Epithelial cell of proximal tubule (primary cell): ENCODE data around the gene TAF1C. TPM values are rescaled to one million over a fixed set of nuclear protein-coding genes. Genes with fewer than 3 reads are reported as not detected.

Source experiments
- DNase-seq: peaks from one replicate; pipeline ENCODE4 v3.0.0-alpha.2; 2011; ENCODE audit warnings: low read depth
- H3K4me3 ChIP-seq: 2 replicates; pipeline ENCODE4 v1.5.1; 2011; ENCODE audit warnings: low read depth, mild to moderate bottlenecking, low read length
- CTCF ChIP-seq: conservative IDR thresholded peaks from 2 replicates; pipeline ENCODE4 v1.5.1; 2012; ENCODE audit warnings: low read depth, mild to moderate bottlenecking, low read length
- total RNA-seq: library from RNA; depleted of rRNA; stranded (reverse); fragments of >200 nt; gene quantifications from 2 replicates; pipeline ENCODE4 v1.2.3, GENCODE V29; 2015

Gene TAF1C
- total RNA-seq, 1 donor from 2014 or later = 30.4 TPM

- no peak overlapping the region for H3K4me3 ChIP-seq
- DNase-seq = no peak
- no peak for TF ChIP-seq CTCF
Measured at GRCh38 chr16:84199097-84199496, 12.2 kb upstream of the TAF1C start.

- no peak overlapping the region for H3K4me3 ChIP-seq
- TF ChIP-seq CTCF = no peak
- DNase-seq = no peak
Measured at GRCh38 chr16:84198401-84198800, 11.5 kb upstream of the TAF1C start.

- H3K4me3 ChIP-seq = no peak overlapping the region
- no peak for TF ChIP-seq CTCF
- no peak for DNase-seq
Measured at GRCh38 chr16:84197466-84198128, 10.7 kb upstream of the TAF1C start.

GRCh38 chr16:84196727-84197394 lies 10.0 kb upstream of the TAF1C start:
- no peak for DNase-seq
- H3K4me3 ChIP-seq = no peak overlapping the region
- TF ChIP-seq CTCF = no peak

GRCh38 chr16:84196101-84196500 lies 9.2 kb upstream of the TAF1C start:
- no peak for DNase-seq
- no peak overlapping the region for H3K4me3 ChIP-seq
- no peak for TF ChIP-seq CTCF

- TF ChIP-seq CTCF = no peak
- H3K4me3 ChIP-seq = no peak overlapping the region
- no peak for DNase-seq
Measured at GRCh38 chr16:84195201-84196093, 8.6 kb upstream of the TAF1C start.
